ENCODE results near the gene SERPINB5. TPM values are rescaled to one million over a fixed set of nuclear protein-coding genes. Genes with fewer than 3 reads are reported as not detected.

SERPINB5 gene
- total and polyA plus RNA-seq, 2 experiments from 2014 or later, result 0.16 TPM; not detected in 1

DNA sequence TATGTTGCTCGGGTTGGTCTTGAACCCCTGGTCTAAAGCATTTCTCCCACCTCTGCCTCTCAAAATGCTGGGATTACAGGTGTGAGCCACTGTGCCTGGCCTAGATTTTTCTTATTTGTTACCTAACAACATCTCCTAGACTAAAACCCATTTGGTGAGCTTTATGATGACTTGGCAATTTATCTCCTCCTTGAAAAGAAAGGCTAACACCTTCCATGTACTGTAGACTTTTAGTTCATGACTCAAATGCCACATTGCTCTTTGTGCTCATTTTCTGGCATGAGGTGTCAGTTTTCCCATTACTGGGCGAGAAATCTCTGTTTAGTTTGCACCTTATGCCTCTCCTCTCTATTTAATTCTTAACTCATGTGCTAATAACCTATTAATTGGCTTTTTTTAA, 12.3 kb upstream of the SERPINB5 start:
- Histone ChIP-seq H4K20me1 (replicated peaks; ENCODE audit: insufficient read depth) (no peaks in the 10 kb centered on the region), H2AFZ (0 out of 2 replicates have a peak overlapping the region, but pooled peaks have one; percentile 23), H3K79me2 (replicated peaks; ENCODE audit: insufficient read depth) (no peaks in the 10 kb centered on the region), H3K9me2 (ENCODE audit: insufficient read depth) (no peaks in the 10 kb centered on the region), H3K4me1 (ENCODE audit: insufficient read depth) (no peaks in the 10 kb centered on the region), H3K36me3 (ENCODE audit: insufficient read depth) (no peaks in the 10 kb centered on the region), H3K4me3 (no peak overlapping the region), H3F3A (replicated peaks; ENCODE audit: low read depth) (no peaks in the 10 kb centered on the region), H3K27ac (ENCODE audit: low read depth) (no peak overlapping the region), H3K4me2 (no peak overlapping the region), H3K27me3 (ENCODE audit: insufficient read depth) (no peaks in the 10 kb centered on the region)
- Mint-ChIP-seq H3K27me3 (ENCODE audit: insufficient read depth, low read depth, poor library complexity) (no peaks in the 10 kb centered on the region), H3K4me3 (no peak overlapping the region), H3K4me1 (no peaks in the 10 kb centered on the region), H3K27ac (no peak overlapping the region), H3K9me3 (no peaks in the 10 kb centered on the region), H3K36me3 (ENCODE audit: low read depth) (no peaks in the 10 kb centered on the region)
- no peak for DNase-seq (ENCODE audit: low spot score)
- ATAC-seq, result no peak
- TF ChIP-seq JUNB (IDR thresholded peaks at IDR 0.05; ENCODE audit: unreplicated experiment) (no peak), ZNF114 (CRISPR knock-in tag; IDR thresholded peaks at IDR 0.05) (no peak), ETS1 (IDR thresholded peaks at IDR 0.05) (no peak), EZH2 (IDR thresholded peaks at IDR 0.05; ENCODE audit: low read depth, unreplicated experiment) (no peak), REST (IDR thresholded peaks at IDR 0.05; ENCODE audit: unreplicated experiment) (no peak), POLR2AphosphoS5 (IDR thresholded peaks at IDR 0.05; ENCODE audit: low read depth) (no peak), CREB1 (CRISPR knock-in tag; IDR thresholded peaks at IDR 0.05; ENCODE audit: low read depth) (no peak), EZH2phosphoT487 (IDR thresholded peaks at IDR 0.05; ENCODE audit: unreplicated experiment) (no peak), NANOG (IDR thresholded peaks at IDR 0.05; ENCODE audit: borderline replicate concordance) (no peak), ZNF331 (CRISPR knock-in tag; IDR thresholded peaks at IDR 0.05; ENCODE audit: low read depth) (no peak), STAT1 (IDR thresholded peaks at IDR 0.05; ENCODE audit: unreplicated experiment) (no peak)
- TF ChIP-seq, protein P1, sequence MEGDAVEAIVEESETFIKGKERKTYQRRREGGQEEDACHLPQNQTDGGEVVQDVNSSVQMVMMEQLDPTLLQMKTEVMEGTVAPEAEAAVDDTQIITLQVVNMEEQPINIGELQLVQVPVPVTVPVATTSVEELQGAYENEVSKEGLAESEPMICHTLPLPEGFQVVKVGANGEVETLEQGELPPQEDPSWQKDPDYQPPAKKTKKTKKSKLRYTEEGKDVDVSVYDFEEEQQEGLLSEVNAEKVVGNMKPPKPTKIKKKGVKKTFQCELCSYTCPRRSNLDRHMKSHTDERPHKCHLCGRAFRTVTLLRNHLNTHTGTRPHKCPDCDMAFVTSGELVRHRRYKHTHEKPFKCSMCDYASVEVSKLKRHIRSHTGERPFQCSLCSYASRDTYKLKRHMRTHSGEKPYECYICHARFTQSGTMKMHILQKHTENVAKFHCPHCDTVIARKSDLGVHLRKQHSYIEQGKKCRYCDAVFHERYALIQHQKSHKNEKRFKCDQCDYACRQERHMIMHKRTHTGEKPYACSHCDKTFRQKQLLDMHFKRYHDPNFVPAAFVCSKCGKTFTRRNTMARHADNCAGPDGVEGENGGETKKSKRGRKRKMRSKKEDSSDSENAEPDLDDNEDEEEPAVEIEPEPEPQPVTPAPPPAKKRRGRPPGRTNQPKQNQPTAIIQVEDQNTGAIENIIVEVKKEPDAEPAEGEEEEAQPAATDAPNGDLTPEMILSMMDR (conservative IDR thresholded peaks at IDR 0.05; ENCODE audit: low read depth in 2 of 2), result no peak

All from GM23338 (cell line).